Measurements from ENCODE around the gene SVOP.
"Not testable (repeated sequence)": the region's sequence is repeated elsewhere in the genome, so short reads cannot be mapped to it uniquely, and the experiment has no call there.

Gene SVOP, protein sequence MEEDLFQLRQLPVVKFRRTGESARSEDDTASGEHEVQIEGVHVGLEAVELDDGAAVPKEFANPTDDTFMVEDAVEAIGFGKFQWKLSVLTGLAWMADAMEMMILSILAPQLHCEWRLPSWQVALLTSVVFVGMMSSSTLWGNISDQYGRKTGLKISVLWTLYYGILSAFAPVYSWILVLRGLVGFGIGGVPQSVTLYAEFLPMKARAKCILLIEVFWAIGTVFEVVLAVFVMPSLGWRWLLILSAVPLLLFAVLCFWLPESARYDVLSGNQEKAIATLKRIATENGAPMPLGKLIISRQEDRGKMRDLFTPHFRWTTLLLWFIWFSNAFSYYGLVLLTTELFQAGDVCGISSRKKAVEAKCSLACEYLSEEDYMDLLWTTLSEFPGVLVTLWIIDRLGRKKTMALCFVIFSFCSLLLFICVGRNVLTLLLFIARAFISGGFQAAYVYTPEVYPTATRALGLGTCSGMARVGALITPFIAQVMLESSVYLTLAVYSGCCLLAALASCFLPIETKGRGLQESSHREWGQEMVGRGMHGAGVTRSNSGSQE
- 0 reads per million in 9 experiments for total RNA-seq

DNA sequence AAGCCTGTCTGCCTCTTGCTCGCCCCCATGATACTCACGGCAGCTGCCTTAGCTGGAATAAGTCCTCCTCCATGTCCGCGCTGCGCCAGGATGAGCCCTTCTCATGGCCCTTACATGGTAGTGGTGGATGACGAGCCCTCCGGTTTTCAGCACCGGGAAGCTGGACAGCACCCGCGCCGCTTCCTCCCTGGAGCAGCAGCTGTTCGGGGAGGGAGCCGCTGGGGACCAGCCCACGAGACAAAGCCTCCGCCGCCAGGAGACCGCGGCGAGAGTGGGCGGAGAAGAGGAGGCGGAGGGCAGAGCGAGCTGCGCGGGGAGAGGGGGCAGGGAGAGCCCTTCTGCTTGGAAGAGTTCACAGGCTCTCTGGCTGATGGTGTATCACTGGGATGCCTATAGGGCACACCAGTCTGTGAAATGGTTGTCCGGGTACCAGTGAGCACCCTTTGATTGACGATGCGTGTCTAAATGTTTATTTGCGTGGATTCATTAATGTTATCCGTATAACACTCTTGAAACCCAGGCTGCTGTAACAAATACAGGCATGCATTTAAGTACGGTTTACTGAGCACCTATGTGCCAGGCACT is at the start of gene SVOP:
Gene SVOP (minus strand): TSS at position 273 of the 585 bp plus-strand sequence. CDS start 200 bp downstream, at position 73.
- Mint-ChIP-seq H3K36me3 (ENCODE audit: insufficient read depth) (no peaks in the 10 kb centered on the region), H3K4me3 (no peak within 1 kb of the TSS), H3K9me3 (no peaks in the 10 kb centered on the region), H3K27ac (no peak within 1 kb of the TSS), H3K4me1 (ENCODE audit: low read depth in 2 of 2) (peaks cover 0 to 2% of the 10 kb centered on the region in 2 donors), H3K27me3 (peaks cover 46 to 57% of the 10 kb centered on the region in 2 donors)
- DNase-seq (peak in 2 of 3 experiments; percentile 0 to 5), ATAC-seq (replicated peaks) (peak; percentile 37)

DNA sequence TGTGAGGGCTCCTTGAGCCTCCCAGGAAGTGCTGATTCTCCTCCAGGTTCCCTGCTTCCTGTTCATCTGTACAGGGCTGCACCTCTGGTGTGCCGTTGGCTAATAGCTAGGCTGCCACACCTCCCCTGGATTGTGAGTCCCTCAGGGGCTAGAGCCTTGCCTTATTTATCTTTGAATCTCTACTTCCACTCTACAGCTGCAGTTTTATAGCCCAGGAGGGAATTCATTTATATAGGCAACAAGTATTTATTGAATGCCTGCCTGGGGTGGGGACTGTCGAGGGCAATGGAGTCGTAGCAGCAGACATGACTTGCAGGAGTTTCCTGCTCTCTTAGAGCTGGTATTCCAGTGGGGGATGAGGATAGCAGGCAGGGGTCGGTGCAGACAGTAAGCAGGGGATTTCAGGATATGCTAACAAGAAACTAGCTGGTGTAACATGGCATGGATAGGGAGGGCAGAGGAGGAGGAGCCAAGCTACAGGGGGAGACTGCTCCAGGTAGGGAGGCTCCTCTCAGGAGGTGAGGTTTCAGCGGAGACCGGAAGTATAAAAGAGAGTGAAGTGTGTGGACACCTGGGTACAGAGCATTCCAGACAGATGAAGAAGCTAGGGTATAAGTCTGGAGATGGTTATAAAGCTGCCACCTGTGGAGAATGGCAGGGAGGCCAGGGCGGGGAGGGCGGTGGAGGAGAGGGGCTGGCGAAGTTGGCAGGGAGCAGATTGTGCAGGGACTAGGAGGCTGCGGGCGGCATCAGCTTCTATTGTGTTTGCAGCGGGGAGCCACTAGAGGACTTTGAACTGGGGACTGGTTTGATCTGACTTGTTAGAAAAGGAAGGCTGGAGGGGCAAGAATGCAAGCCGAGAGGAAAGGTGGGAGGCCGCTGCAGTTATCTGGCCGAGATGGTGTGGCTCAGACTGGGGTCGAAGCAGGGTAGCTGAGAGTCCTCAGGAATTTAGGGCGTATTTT is 48.7 kb upstream of the SVOP start:
- no peaks in the 10 kb centered on the region for H3K9me3 Mint-ChIP-seq
- H3K4me3 Mint-ChIP-seq = no peak overlapping the region
- no peak for ATAC-seq (replicated peaks)
- H3K27ac Mint-ChIP-seq = peak overlapping the region in 1 of 2 donors; percentile 31
- peaks cover 0 to 2% of the 10 kb centered on the region in 2 donors for H3K4me1 Mint-ChIP-seq (ENCODE audit: low read depth in 2 of 2)
- H3K27me3 Mint-ChIP-seq = no peaks in the 10 kb centered on the region
- DNase-seq = no peak
- peaks cover 18% of the 10 kb centered on the region for H3K36me3 Mint-ChIP-seq (ENCODE audit: insufficient read depth)

DNA sequence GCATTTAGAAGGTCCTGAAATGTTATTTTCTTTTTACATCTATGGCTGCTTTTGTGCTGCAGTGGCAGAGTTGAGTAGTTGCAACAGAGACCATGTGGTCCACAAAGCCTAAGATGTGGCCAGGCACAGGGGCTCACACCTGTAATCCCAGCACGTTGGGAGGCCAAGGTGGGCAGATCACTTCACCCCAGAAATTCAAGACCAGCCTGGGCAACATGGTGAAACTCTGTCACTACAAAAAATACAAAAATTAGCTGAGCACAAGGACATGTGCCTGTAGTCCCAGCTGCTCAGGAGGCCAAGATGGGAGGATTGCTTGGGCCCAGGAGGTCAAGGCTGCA is 45.0 kb upstream of the SVOP start:
- H3K9me3 Mint-ChIP-seq = no peaks in the 10 kb centered on the region
- peaks cover 14% of the 10 kb centered on the region for H3K36me3 Mint-ChIP-seq (ENCODE audit: insufficient read depth)
- ATAC-seq (replicated peaks) (no peak), DNase-seq (no peak)
- no peak overlapping the region for H3K27ac Mint-ChIP-seq
- peaks cover 0 to 7% of the 10 kb centered on the region in 2 donors for H3K4me1 Mint-ChIP-seq (ENCODE audit: low read depth in 2 of 2)
- H3K4me3 Mint-ChIP-seq = no peak overlapping the region
- no peaks in the 10 kb centered on the region for H3K27me3 Mint-ChIP-seq

DNA sequence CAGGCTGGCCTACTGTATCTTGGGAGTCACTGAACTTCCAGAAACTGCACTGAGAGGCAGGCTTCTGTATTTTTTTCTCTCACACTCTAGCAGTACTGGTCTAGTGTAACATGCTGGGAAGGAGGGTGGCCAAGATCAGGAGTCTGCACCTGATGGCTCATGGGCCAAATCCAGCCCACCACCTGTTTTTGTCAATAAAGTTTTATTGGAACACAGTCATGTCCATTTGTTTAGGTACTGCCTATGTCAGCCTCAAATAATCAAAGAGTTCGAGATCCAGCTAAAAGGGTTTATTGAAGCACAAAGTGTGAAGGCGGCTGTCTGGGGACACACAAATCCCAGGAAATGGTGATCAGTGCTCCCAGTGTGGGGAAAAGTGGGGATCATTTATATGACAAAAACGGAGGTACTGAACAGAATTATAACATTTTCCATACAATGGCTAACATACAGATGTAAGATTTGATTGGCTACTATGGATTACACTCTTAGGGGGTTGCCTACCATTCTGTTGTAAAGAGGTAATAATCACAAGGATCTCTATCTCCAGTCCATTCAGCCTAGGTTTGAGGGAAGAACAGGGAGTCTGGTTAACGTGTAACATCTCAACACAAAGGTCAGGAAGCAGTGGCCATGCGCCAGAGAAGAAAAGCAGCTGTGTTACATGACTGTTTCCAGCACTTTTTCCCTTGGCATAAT is 44.4 kb upstream of the SVOP start:
- H3K27ac Mint-ChIP-seq = no peak overlapping the region
- no peak for DNase-seq
- no peak for ATAC-seq (replicated peaks)
- no peaks in the 10 kb centered on the region for H3K27me3 Mint-ChIP-seq
- no peaks in the 10 kb centered on the region for H3K9me3 Mint-ChIP-seq
- H3K4me1 Mint-ChIP-seq (ENCODE audit: low read depth in 2 of 2) = peaks cover 0 to 7% of the 10 kb centered on the region in 2 donors
- no peak overlapping the region for H3K4me3 Mint-ChIP-seq
- H3K36me3 Mint-ChIP-seq (ENCODE audit: insufficient read depth) = peaks cover 13% of the 10 kb centered on the region

DNA sequence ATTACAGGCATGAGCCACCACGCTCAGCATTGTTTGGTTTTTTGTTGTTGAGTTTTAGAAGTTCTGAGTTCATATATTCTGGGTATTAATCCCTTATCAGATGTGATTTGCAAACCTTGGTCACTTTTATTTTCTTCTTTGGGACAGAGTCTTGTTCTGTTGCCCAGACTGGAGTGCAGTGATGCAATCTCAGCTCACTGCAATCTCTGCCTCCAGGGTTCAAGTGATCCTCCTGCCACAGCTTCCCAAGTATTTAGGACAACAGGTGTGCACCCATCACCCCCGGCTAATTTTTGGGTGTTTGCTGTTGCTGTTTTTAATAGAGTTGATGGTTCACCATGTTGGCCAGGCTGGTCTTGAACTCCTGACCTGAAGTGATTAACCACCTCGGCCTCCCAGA is 43.3 kb upstream of the SVOP start:
- Mint-ChIP-seq H3K4me3 (no peak overlapping the region), H3K4me1 (ENCODE audit: low read depth in 2 of 2) (peaks cover 0 to 5% of the 10 kb centered on the region in 2 donors), H3K27me3 (no peaks in the 10 kb centered on the region), H3K27ac (no peak overlapping the region), H3K36me3 (ENCODE audit: insufficient read depth) (peaks cover 9% of the 10 kb centered on the region), H3K9me3 (no peaks in the 10 kb centered on the region)
- ATAC-seq (replicated peaks) (no peak), DNase-seq (no peak)

DNA sequence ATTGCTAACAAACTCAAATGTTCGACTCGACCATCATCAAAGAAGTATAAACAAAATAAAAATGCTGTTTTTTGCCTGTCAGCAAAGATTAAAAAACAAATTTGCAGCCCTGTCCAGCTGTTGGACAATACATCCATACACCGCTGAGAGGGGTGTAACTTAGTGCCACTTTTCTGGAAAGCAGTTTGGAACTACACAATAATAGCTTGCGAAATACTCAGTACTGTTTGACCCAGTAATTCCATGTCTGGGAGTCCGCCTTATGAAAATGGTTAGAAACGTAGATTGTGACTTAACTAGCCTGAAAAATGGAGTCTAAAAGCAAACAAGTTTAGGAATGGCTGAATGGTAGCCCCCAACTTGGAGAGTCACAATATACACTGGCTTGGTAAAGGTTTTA is 37.9 kb upstream of the SVOP start:
- Mint-ChIP-seq H3K4me3 (no peak overlapping the region), H3K36me3 (ENCODE audit: insufficient read depth) (peaks cover 22% of the 10 kb centered on the region), H3K27me3 (no peaks in the 10 kb centered on the region), H3K27ac (no peak overlapping the region), H3K4me1 (ENCODE audit: low read depth in 2 of 2) (peaks cover 5 to 10% of the 10 kb centered on the region in 2 donors), H3K9me3 (no peaks in the 10 kb centered on the region)
- DNase-seq (no peak), ATAC-seq (replicated peaks) (no peak)

DNA sequence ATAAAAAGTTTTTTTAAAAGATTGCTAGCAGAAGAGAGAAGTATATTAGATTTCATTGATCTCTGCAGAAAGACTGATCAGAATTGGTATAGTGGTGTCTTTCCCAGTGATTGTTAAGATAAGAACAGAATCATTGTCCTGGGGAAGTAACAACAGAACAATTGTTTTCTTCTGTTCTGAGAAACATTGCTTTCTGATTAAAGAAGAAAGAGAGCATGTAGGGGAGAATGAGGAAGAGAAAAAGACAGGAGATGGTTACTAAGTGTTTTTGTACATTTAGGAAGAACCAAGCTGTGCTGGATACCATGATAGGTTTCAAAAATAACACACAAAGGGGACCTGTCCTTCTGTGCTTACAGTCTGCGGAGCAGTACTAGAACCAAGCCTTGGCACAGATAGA is 36.5 kb upstream of the SVOP start:
- H3K4me3 Mint-ChIP-seq = no peak overlapping the region
- H3K4me1 Mint-ChIP-seq (ENCODE audit: low read depth in 2 of 2) = peaks cover 15% of the 10 kb centered on the region in 2 donors
- H3K27me3 Mint-ChIP-seq = no peaks in the 10 kb centered on the region
- H3K9me3 Mint-ChIP-seq = no peaks in the 10 kb centered on the region
- DNase-seq = no peak
- H3K27ac Mint-ChIP-seq = no peak overlapping the region
- peaks cover 28% of the 10 kb centered on the region for H3K36me3 Mint-ChIP-seq (ENCODE audit: insufficient read depth)
- ATAC-seq (replicated peaks) = no peak

DNA sequence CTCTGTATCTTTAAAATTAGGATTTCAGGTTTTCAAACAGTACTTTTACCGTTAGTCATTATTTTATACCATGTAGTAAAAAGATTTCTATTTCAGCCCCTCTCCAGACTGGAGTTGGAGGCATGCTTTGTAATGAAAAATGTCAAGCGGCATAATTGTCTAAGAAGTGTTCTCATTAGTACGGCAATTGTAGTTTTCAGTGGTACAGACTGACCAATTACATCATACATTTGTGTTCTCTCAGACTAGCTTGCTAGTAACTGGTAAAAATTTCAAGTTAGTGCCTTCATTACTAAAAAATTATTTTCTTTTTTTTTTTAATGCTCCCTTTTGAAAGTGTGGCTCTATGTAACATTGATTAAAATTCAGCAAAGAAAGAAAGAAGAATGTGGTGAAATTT is 36.0 kb upstream of the SVOP start:
- DNase-seq = no peak
- Mint-ChIP-seq H3K27me3 (no peaks in the 10 kb centered on the region), H3K27ac (no peak overlapping the region), H3K4me1 (ENCODE audit: low read depth in 2 of 2) (peaks cover 17 to 20% of the 10 kb centered on the region in 2 donors), H3K4me3 (no peak overlapping the region), H3K9me3 (no peaks in the 10 kb centered on the region), H3K36me3 (ENCODE audit: insufficient read depth) (peaks cover 32% of the 10 kb centered on the region)
- ATAC-seq (replicated peaks) = no peak

DNA sequence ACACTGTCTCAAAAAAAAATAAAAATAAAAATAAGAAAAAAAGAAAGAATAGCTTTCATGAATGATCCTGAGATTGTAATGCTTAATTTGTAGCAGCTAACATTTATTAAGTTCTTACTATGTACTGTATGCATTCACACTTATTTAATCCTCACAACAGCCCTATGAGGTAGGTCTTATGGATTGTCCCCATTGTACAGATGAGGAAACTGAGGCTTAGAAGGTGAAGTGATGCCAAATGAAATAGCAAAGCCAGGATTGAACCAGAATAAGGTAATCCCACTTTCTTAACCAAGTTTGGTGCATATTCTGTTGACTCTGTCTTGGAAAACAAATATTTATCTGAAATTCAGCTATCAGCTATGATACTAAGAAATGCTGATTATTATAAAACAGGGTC is 33.7 kb upstream of the SVOP start:
- H3K9me3 Mint-ChIP-seq = no peaks in the 10 kb centered on the region
- H3K27me3 Mint-ChIP-seq = no peaks in the 10 kb centered on the region
- H3K4me1 Mint-ChIP-seq (ENCODE audit: low read depth in 2 of 2) = peaks cover 18 to 21% of the 10 kb centered on the region in 2 donors
- peaks cover 32% of the 10 kb centered on the region for H3K36me3 Mint-ChIP-seq (ENCODE audit: insufficient read depth)
- DNase-seq (no peak), ATAC-seq (replicated peaks) (no peak)
- H3K27ac Mint-ChIP-seq = peak overlapping the region; percentile 94 to 97
- peak overlapping the region; percentile 94 to 99 for H3K4me3 Mint-ChIP-seq

DNA sequence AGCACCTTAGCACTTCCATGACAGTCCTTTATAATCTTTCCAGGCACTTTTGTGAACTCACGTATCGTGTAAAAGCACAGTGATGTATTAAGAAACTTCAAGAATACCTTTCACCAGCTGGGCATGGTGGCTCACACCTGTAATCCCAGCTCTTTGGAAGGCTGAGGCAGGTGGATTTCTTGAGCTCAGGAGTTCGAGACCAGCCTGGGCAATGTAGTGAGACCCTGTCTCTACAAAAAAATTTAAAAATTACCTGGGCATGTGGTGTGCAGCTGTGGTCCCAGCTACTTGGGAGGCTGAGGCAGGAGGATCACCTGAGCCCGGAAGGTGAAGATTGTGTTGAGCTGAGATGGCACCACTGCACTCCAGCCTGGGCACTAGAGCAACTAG is 33.3 kb upstream of the SVOP start:
- not testable (repeated sequence) for ATAC-seq (replicated peaks)

DNA sequence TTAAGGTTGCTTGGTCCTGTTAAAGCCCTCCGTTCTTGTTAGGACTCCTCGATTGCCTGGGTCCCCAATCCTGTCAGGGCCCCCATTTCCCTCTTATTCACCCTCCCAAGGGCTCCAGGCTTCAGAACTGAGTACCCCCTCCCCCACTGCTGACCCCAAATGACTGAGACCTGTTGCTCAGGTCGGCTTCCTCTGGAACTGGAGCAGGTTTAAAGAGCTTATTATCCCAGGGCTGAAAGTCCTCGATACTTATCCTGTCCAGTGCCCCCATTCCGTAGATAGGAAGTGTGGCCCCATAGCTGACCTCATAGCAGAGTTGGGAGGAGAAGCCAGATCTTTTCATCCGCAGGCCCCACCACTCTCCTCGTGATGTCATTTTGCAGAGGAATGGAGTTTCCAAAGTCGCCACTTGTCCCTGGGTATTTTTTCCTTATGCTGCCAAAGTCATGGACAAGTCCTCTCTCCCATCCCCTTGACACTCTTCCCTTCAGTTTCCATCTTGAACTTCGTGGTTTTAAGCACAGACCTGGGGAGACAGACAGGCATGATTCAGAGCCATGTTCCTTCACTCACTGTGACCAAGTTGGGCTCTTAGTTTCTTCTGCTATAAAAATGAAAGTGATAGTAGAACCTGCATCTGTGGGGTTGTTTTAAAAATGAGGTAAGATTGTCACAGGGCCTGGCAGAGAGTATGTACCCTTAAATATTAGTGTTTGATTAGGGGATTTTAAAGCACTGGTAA is 32.7 kb upstream of the SVOP start:
- no peaks in the 10 kb centered on the region for H3K9me3 Mint-ChIP-seq
- no peaks in the 10 kb centered on the region for H3K27me3 Mint-ChIP-seq
- peak overlapping the region; percentile 94 to 97 for H3K27ac Mint-ChIP-seq
- DNase-seq (peak; percentile 11 to 19 (median 11)), ATAC-seq (replicated peaks) (peak; percentile 63)
- H3K4me1 Mint-ChIP-seq (ENCODE audit: low read depth in 2 of 2) = peaks cover 18 to 21% of the 10 kb centered on the region in 2 donors
- peak overlapping the region; percentile 94 to 99 for H3K4me3 Mint-ChIP-seq
- H3K36me3 Mint-ChIP-seq (ENCODE audit: insufficient read depth) = peaks cover 29% of the 10 kb centered on the region

More for the DNA sequence above, 33.3 kb upstream of the SVOP start:
- H3K9me3 Mint-ChIP-seq, H3K27me3 Mint-ChIP-seq, DNase-seq: not testable (repeated sequence)
- Mint-ChIP-seq H3K4me1 (ENCODE audit: low read depth in 2 of 2) (peaks cover 18 to 21% of the 10 kb centered on the region in 2 donors), H3K4me3 (peak overlapping the region; percentile 94 to 99), H3K27ac (peak overlapping the region; percentile 94 to 97), H3K36me3 (ENCODE audit: insufficient read depth) (peaks cover 32% of the 10 kb centered on the region)
